ENCODE data around the gene DAP.
"Not testable (repeated sequence)": the region's sequence is repeated elsewhere in the genome, so short reads cannot be mapped to it uniquely, and the experiment has no call there.

Gene DAP

GRCh38 chr5:10648806-10649665, 112.0 kb downstream of the DAP start:
- DNase-seq, result no peak

DNA sequence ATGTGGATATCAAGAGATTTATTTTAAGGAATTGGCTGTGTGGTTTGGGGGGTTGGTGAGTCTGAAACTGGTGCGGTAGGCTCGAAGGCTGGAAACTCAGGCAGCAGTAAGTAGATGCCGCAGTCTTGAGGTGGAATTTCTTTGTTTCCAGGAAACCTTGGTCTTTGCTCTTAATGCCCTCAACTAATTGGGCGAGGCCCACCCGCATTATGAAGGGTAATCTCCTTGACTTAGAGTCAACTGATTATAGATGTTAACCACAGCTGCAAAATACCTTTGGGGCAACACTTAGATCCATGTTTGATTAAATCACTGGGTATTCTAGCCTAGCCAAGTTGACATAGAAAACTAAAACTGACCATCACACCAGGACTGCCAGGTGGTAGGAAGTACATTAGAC, 113.4 kb downstream of the DAP start:
- DNase-seq, result no peak

DNA sequence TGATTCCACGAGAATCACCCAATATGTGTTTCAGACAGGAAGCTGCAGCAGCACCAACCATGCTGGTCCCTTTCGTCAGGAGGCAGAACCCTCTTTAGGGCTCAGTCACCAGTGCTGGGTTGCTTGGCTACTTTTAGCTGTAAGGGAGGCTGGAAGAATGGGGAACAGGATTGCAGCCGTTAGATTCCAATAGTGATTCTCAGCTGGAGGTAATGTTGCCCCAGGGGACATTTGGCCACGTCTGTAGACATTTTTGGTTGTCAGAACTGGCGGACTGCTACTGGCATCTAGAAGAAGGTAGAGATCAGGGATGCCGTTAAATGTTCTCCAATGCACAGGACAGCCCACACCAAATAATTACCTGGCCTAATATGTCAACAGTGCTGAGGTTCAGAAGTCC, 115.4 kb downstream of the DAP start:
- no peak for DNase-seq

DNA sequence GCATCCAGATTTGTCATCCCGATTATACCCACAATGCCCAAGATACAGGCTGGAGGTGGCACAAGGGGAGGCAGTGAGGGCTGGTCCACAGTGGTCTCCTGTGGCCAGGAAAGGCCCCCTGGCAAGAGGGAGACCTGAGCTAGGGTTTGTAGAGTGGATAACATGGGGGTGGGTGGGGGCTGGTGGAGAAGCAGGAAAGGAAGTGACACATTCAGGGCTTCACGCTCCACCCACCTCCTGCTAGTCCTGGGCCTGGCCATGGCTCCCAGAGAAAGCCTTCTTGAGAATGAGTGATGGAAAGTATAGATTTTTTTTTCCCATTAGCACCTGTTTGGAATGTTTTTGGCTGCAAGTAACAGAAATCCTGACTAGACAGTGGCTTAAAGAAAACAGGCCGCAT, 115.9 kb downstream of the DAP start:
- DNase-seq, result no peak

GRCh38 chr5:10644192-10644591, 116.8 kb downstream of the DAP start:
- no peak for DNase-seq

GRCh38 chr5:10642367-10642766, 118.7 kb downstream of the DAP start:
- no peak for DNase-seq

DNA sequence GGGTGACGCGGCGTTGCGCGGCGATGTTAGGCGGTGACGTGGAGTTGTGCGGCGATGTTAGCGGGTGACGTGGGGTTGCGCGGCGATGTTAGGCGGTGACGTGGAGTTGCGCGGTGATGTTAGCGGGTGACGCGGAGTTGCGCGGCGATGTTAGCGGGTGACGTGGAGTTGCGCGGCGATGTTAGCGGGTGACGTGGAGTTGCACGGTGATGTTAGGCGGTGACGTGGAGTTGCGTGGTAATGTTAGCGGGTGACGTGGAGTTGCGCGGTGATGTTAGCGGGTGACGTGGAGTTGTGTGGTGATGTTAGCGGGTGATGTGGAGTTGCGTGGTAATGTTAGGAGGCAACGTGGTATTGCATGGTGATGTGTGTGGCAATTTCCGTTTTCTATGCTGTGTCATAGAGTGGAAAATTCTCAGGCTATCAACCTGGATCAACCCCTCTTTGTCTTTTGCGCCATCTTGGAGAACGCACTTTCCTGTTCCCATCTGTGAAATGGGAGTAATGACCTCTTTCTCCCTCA, 121.1 kb downstream of the DAP start:
- no peak for DNase-seq

DNA sequence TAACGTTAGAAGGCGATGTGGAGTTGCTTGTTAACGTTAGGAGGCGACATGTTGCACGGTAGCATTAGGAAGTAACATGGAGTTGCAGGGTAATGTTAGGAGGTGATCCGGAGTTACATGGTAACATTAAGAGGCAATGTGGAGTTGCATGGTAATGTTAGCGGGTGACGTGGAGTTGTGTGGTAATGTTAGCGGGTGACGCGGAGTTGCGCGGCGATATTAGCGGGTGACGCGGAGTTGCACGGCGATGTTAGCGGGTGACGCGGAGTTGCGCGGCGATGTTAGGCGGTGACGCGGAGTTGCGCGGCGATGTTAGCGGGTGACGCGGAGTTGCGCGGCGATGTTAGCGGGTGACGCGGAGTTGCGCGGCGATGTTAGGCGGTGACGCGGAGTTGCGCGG, 122.3 kb downstream of the DAP start:
- DNase-seq, result not testable (repeated sequence)

GRCh38 chr5:10637944-10638343, 123.1 kb downstream of the DAP start:
- DNase-seq, result no peak

DNA sequence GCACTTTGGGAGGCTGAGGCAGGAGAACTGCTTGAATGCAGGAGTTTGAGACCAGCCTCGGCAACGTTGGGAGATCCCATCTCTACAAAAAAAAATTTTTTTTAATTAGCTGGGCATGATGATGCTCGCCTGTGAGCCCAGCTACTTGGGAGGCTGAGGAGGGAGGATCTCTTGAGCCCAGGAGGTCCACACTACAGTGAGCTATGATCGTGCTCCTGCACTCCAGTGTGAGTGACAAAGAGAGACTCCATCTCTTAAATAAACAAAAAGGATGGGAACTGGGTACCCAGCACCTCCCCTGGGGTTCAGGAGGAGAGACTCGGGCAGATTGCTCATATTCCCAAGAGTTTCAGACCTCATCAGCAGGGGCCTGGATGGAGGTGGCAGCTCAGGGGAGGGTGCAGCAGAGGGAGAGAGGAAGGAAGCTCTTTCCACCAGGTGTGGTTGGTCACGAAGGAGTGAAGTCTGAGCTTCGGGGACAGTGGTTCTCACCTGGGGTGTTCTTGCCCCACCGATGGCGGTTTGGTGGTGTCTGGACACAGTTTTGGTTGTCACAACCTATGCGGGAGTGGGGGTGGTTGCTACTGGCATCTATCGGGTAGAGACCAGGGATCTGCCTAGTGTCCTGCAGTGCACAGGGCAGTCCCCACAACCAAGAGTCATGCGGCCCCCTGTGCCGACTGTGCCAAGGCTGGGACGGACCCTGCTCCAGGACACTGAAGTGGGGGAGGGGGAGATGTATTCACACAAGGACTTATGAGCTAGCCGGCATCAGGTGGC, 124.5 kb downstream of the DAP start:
- DNase-seq, result no peak

GRCh38 chr5:10635867-10636350, 125.1 kb downstream of the DAP start:
- DNase-seq, result no peak

GRCh38 chr5:10635257-10635866, 125.7 kb downstream of the DAP start:
- peak; percentile 49 for DNase-seq

DNA sequence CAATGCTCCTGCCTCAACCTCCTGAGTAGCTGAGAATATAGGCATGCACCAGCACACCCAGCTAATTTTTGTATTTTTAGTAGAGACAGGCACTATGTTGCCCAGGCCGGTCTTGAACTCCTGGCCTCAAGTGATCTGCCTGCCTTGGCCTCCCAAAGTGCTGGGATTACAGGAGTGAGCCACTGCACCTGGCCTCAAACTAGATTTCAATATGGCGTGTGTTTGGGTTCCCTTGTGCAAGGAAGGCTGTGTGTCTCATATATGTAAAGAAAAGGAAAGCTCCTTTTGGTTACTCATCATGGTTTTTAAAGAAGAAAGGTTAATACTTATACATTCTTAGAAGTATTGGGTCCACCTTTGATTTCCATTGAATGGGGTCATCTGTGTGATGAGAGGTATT, 126.5 kb downstream of the DAP start:
- DNase-seq, result no peak

- DNase-seq, result no peak
Measured at GRCh38 chr5:10634050-10634449, 127.0 kb downstream of the DAP start.

- DNase-seq, result no peak
Measured at GRCh38 chr5:10633271-10634049, 127.6 kb downstream of the DAP start.

GRCh38 chr5:10632110-10632761, 128.8 kb downstream of the DAP start:
- DNase-seq, result no peak

DNA sequence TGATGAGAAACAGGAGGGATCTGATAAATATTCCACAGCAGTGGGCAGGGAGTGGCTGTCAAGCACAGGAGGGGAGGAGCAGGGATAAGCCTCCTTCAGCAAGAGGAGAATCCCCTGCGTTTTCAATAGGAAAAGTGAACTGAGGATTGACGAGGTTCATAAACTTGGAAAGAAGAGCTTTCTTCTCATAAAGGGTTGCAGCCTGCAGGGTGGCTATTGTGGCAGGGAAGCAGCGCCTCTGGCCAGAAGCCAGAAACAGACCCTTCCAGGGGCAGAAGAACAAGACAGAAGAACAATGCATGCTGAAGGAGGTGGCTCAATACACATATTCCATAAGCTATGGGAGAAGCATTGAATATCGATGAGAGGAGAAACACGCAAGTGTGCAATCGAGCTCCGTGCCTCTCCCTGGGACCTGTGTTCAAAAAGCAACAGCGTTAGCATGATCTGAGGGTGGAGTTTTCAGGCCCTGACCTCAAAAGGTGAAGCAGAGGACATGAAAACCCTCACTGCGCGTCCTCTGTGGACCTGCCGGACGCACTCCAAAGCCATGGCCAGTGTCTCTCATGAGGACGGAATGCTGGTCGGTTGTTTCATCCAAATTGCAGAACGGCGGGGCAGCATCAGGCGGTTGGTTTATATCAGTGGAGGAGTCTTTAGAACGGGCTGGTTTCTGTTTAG, 129.6 kb downstream of the DAP start:
- DNase-seq, result no peak

DNA sequence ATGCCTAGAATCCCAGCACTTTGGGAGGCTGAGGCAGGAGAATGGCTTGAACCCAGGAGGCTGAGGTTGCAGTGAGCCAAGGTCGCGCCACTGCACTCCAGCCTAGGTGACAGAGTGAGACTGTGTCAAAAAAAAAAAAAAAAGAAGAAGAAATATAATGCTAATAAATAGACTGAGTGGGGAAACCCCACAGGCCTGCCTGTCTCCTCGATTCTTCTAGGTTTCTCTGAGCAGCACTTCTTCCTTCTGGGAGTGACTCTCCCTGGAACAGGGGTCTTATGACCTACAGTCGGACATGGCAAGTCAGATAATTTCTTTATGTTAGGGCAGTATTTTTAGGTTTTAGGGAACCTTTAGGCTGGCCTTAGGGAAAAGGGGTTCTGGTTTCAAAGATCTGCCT, 130.3 kb downstream of the DAP start:
- not testable (repeated sequence) for DNase-seq

- DNase-seq, result no peak
Measured at GRCh38 chr5:10630126-10630525, 130.9 kb downstream of the DAP start.

DNA sequence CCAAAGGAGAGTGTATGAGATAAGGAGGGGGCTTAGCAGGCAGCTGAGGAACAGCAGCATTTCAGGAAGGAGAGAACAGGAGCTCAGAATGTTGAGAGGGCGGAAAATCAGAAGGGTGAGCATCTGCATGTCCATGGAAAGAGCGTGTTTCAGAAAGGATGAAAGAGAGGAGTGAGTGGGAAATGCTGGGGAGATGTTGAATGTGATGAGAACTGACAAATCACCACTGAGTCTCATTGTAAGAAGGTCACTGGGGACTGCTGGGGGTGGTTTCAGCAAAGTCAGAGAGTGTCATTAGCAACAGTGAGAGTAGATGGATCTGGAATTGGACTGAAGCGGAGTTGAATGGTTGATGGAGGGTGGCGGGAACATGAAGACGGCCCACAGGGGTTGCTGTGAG, 131.4 kb downstream of the DAP start:
- no peak for DNase-seq

Data from GDM1 (cell line).